Measurements from ENCODE around the gene SLC16A13.

Gene SLC16A13

DNA sequence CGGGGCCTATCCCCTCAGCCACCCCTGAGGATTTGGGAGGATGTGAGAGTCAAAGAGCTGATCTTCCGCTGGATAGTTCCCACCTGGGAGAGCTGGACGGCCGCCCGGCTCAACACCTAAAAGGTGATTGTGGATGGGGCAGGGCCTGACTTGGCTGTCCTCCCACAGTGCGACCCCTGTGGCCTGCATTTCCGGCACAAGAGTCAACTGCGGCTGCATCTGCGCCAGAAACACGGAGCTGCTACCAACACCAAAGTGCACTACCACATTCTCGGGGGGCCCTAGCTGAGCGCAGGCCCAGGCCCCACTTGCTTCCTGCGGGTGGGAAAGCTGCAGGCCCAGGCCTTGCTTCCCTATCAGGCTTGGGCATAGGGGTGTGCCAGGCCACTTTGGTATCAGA lies 8.5 kb upstream of the SLC16A13 start:
- Histone ChIP-seq H3K4me2 (0 out of 2 replicates have a peak overlapping the region, but pooled peaks have one; percentile 9), H4K20me1 (no peaks in the 10 kb centered on the region), H3K27me3 (peaks cover 20% of the 10 kb centered on the region), H3K4me1 (peaks cover 64% of the 10 kb centered on the region), H3K9me3 (no peaks in the 10 kb centered on the region), H3K4me3 (no peak overlapping the region), H3K36me3 (0 out of 2 replicates have a peak, but pooled peaks cover 4% of the 10 kb centered on the region), H3K27ac (peak overlapping the region; percentile 4; the same call in 1 of the 2 replicates), H3K9ac (no peak overlapping the region)
- TF ChIP-seq Cebpa-rat (IDR thresholded peaks at IDR 0.05) = no peak

GRCh38 chr17:7029096-7029495 lies 6.7 kb upstream of the SLC16A13 start:
- H3K4me1 ChIP-seq = peaks cover 50% of the 10 kb centered on the region
- peak overlapping the region; percentile 92 for H3K27ac ChIP-seq
- no peak for TF ChIP-seq Cebpa-rat (IDR thresholded peaks at IDR 0.05)
- no peak overlapping the region for H3K4me3 ChIP-seq
- no peaks in the 10 kb centered on the region for H4K20me1 ChIP-seq
- peak overlapping the region; percentile 68 for H3K9ac ChIP-seq
- peak overlapping the region; percentile 84 for H3K4me2 ChIP-seq
- H3K27me3 ChIP-seq = peaks cover 2% of the 10 kb centered on the region; the same call in 1 of the 2 replicates
- H3K9me3 ChIP-seq = no peaks in the 10 kb centered on the region
- H3K36me3 ChIP-seq = 0 out of 2 replicates have a peak, but pooled peaks cover 4% of the 10 kb centered on the region

- peak overlapping the region; percentile 68 for H3K9ac ChIP-seq
- peak overlapping the region; percentile 49 for H3K4me3 ChIP-seq
- H3K27ac ChIP-seq = peak overlapping the region; percentile 92
- peak overlapping the region; percentile 84 for H3K4me2 ChIP-seq
- no peaks in the 10 kb centered on the region for H3K9me3 ChIP-seq
- no peaks in the 10 kb centered on the region for H3K27me3 ChIP-seq
- H3K4me1 ChIP-seq = peaks cover 50% of the 10 kb centered on the region
- H3K36me3 ChIP-seq = 0 out of 2 replicates have a peak, but pooled peaks cover 4% of the 10 kb centered on the region
- H4K20me1 ChIP-seq = no peaks in the 10 kb centered on the region
- TF ChIP-seq Cebpa-rat (IDR thresholded peaks at IDR 0.05) = no peak
These were observed 6.2 kb upstream of the SLC16A13 start for GRCh38 chr17:7029659-7030058.

GRCh38 chr17:7034955-7035590 lies 742 bp upstream of the SLC16A13 start:
- no peaks in the 10 kb centered on the region for H3K27me3 ChIP-seq
- H3K9me3 ChIP-seq = no peaks in the 10 kb centered on the region
- no peak for TF ChIP-seq Cebpa-rat (IDR thresholded peaks at IDR 0.05)
- no peaks in the 10 kb centered on the region for H3K36me3 ChIP-seq
- H3K27ac ChIP-seq = peak overlapping the region; percentile 94
- peaks cover 68% of the 10 kb centered on the region for H3K4me1 ChIP-seq
- H3K4me2 ChIP-seq = peak overlapping the region; percentile 99
- H4K20me1 ChIP-seq = no peaks in the 10 kb centered on the region
- peak overlapping the region; percentile 80 for H3K4me3 ChIP-seq
- peak overlapping the region; percentile 82 for H3K9ac ChIP-seq

DNA sequence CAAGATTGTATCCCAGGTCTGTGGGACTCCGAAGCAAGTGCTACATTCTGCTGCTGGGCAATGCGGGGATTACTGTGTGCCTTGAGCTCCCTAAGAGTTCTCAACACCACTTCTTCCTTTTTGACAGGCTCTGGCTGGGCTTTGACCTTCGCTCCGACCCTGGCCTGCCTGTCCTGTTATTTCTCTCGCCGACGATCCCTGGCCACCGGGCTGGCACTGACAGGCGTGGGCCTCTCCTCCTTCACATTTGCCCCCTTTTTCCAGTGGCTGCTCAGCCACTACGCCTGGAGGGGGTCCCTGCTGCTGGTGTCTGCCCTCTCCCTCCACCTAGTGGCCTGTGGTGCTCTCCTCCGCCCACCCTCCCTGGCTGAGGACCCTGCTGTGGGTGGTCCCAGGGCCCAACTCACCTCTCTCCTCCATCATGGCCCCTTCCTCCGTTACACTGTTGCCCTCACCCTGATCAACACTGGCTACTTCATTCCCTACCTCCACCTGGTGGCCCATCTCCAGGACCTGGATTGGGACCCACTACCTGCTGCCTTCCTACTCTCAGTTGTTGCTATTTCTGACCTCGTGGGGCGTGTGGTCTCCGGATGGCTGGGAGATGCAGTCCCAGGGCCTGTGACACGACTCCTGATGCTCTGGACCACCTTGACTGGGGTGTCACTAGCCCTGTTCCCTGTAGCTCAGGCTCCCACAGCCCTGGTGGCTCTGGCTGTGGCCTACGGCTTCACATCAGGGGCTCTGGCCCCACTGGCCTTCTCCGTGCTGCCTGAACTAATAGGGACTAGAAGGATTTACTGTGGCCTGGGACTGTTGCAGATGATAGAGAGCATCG lies 2.4 kb downstream of the SLC16A13 start:
- Histone ChIP-seq H4K20me1 (no peaks in the 10 kb centered on the region), H3K9me3 (no peaks in the 10 kb centered on the region), H3K36me3 (no peaks in the 10 kb centered on the region), H3K4me3 (no peak overlapping the region), H3K27me3 (peaks cover 27% of the 10 kb centered on the region), H3K27ac (0 out of 2 replicates have a peak overlapping the region, but pooled peaks have one; percentile 2), H3K9ac (peak overlapping the region; percentile 13; the same call in 1 of the 2 replicates), H3K4me1 (peaks cover 83% of the 10 kb centered on the region), H3K4me2 (peak overlapping the region; percentile 99)
- no peak for TF ChIP-seq Cebpa-rat (IDR thresholded peaks at IDR 0.05)

- Histone ChIP-seq H3K9me3 (no peaks in the 10 kb centered on the region), H3K9ac (no peak overlapping the region; the same call in 1 of the 2 replicates), H3K27ac (peak overlapping the region; percentile 60), H3K27me3 (peaks cover 37% of the 10 kb centered on the region), H3K4me1 (peaks cover 86% of the 10 kb centered on the region), H3K4me3 (no peak overlapping the region), H3K4me2 (peak overlapping the region; percentile 99), H4K20me1 (no peaks in the 10 kb centered on the region), H3K36me3 (no peaks in the 10 kb centered on the region)
- TF ChIP-seq Cebpa-rat (IDR thresholded peaks at IDR 0.05) = no peak
These were observed 4.0 kb downstream of the SLC16A13 start for GRCh38 chr17:7039832-7040231.

GRCh38 chr17:7041607-7042500 lies 6.0 kb downstream of the SLC16A13 start:
- no peak for TF ChIP-seq Cebpa-rat (IDR thresholded peaks at IDR 0.05)
- Histone ChIP-seq H3K9me3 (no peaks in the 10 kb centered on the region), H3K4me3 (peak overlapping the region; percentile 68), H3K27me3 (peaks cover 46% of the 10 kb centered on the region), H3K27ac (peak overlapping the region; percentile 35; the same call in 1 of the 2 replicates), H3K4me1 (peaks cover 85% of the 10 kb centered on the region), H3K9ac (0 out of 2 replicates have a peak overlapping the region, but pooled peaks have one; percentile 15), H3K36me3 (no peaks in the 10 kb centered on the region), H4K20me1 (no peaks in the 10 kb centered on the region), H3K4me2 (peak overlapping the region; percentile 98)

DNA sequence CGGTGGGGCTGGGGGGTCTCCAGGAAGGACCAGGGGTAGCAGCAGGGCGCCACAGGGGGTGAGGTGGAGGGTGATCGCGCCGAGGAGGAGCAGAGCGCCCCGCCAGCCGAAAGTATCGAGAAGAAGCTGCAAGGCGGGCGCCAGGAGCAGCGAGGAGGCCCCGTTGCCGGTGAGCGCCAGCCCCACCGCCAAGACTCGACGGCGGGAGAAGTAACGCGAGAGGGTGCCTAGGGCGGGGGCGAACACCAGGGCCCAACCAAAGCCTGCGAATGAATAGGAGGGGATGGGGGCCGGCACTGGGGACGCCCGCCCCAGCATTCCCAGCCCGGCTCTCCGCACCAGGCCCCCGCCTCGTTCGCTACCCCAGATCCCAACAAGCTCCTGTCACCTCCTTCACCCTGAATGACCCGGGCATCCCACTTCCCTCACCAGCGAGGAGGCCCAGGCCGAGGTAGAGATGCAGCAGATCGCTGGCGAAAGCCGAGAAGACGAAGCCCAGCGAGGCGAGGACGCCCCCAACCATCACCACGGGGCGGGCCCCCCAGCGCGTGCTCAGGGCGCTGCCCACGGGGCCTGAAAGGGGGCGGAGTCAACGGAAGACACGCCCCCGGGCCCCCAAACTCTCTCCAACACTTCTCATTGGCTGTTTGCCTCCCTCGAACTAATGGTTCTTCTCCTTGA lies 6.8 kb downstream of the SLC16A13 start:
- peaks cover 50% of the 10 kb centered on the region for H3K27me3 ChIP-seq
- no peaks in the 10 kb centered on the region for H3K36me3 ChIP-seq
- no peaks in the 10 kb centered on the region for H4K20me1 ChIP-seq
- peak overlapping the region; percentile 68 for H3K4me3 ChIP-seq
- H3K4me1 ChIP-seq = peaks cover 83% of the 10 kb centered on the region
- no peaks in the 10 kb centered on the region for H3K9me3 ChIP-seq
- peak overlapping the region; percentile 85; the same call in 1 of the 2 replicates for H3K27ac ChIP-seq
- peak overlapping the region; percentile 98 for H3K4me2 ChIP-seq
- H3K9ac ChIP-seq = peak overlapping the region; percentile 79; the same call in 1 of the 2 replicates
- TF ChIP-seq Cebpa-rat (IDR thresholded peaks at IDR 0.05) = no peak

GRCh38 chr17:7043182-7043496 lies 7.3 kb downstream of the SLC16A13 start:
- Histone ChIP-seq H3K27me3 (peaks cover 50% of the 10 kb centered on the region), H3K9ac (peak overlapping the region; percentile 79), H3K4me1 (peaks cover 78% of the 10 kb centered on the region), H3K4me2 (peak overlapping the region; percentile 98), H3K36me3 (no peaks in the 10 kb centered on the region), H4K20me1 (no peaks in the 10 kb centered on the region), H3K9me3 (no peaks in the 10 kb centered on the region), H3K27ac (peak overlapping the region; percentile 85), H3K4me3 (peak overlapping the region; percentile 68)
- no peak for TF ChIP-seq Cebpa-rat (IDR thresholded peaks at IDR 0.05)
